HEK293 (cell line): ENCODE data around the gene MGME1.

Experiments
- CTCF ChIA-PET: fragments of 350-600 bp; formaldehyde crosslinking; extraction: SDS; loops from one replicate; lab custom pipeline; 2021; ENCODE audit warnings: antibody characterized with exemption; lab: Yijun Ruan, JAX
- POLR2A ChIA-PET: fragments of 300-600 bp; formaldehyde crosslinking; extraction: SDS; loops from one replicate; lab custom pipeline; 2020; ENCODE audit warnings: antibody characterized with exemption, inconsistent platforms; lab: Yijun Ruan, JAX
- H3K27ac ChIP-seq: fragments of 200-500 bp; sonication (Bioruptor generic); 2 replicates; pipeline ENCODE4 v1.5.1; 2014; ENCODE audit warnings: low read depth, low read length, control low read depth, inconsistent platforms; ENCODE audit errors: extremely low read depth
- H3K36me3 ChIP-seq, 2 experiments: fragments of 200-500 bp in 1 of 2; sonication (Bioruptor generic) in 1 of 2; 1 replicate in 1 of 2; 2 replicates in 1 of 2; pipeline ENCODE4 v1.5.1; 2014 to 2017; ENCODE audit warnings: inconsistent platforms in 2 of 2, low read length in 2 of 2; ENCODE audit not compliant: control insufficient read depth in 2 of 2, insufficient read depth in 1 of 2
- H3K4me1 ChIP-seq: fragments of 200-500 bp; sonication (Bioruptor generic); 2 replicates; pipeline ENCODE4 v1.5.1; 2014; ENCODE audit warnings: mild to moderate bottlenecking, low read length, inconsistent platforms; ENCODE audit not compliant: control insufficient read depth, insufficient read depth
- H3K4me3 ChIP-seq: 2 replicates; pipeline ENCODE4 v1.5.1; 2011; ENCODE audit warnings: low read depth, mild to moderate bottlenecking, control low read depth, low read length, moderate library complexity
- H3K9me3 ChIP-seq: fragments of 200-500 bp; sonication (Bioruptor generic); 2 replicates; pipeline ENCODE4 v1.5.1; 2014; ENCODE audit warnings: low read depth, low read length, inconsistent platforms; ENCODE audit not compliant: control insufficient read depth, insufficient read depth
- EGR2 ChIP-seq: fragments of 450-650 bp; formaldehyde crosslinking; IDR thresholded peaks from 2 replicates; pipeline ENCODE4 v1.5.1; 2016; ENCODE audit warnings: low read depth, missing biosample characterization, missing genetic modification characterization
- HIC1 ChIP-seq: fragments of 450-650 bp; formaldehyde crosslinking; IDR thresholded peaks from 2 replicates; pipeline ENCODE4 v1.5.1; 2016; ENCODE audit warnings: missing biosample characterization, missing genetic modification characterization
- IKZF3 ChIP-seq: fragments of 450-650 bp; IDR thresholded peaks from 2 replicates; pipeline ENCODE4 v1.5.0; 2018; ENCODE audit warnings: missing biosample characterization, mild to moderate bottlenecking, missing genetic modification characterization, moderate library complexity
- KLF10 ChIP-seq: fragments of 450-650 bp; IDR thresholded peaks from 2 replicates; pipeline ENCODE4 v1.5.1; 2018; ENCODE audit warnings: missing biosample characterization, mild to moderate bottlenecking, missing genetic modification characterization
- PRDM4 ChIP-seq: fragments of 450-650 bp; formaldehyde crosslinking; IDR thresholded peaks from 2 replicates; pipeline ENCODE4 v1.5.1; 2017; ENCODE audit warnings: missing biosample characterization, missing genetic modification characterization
- RBAK ChIP-seq: fragments of 450-650 bp; formaldehyde crosslinking; IDR thresholded peaks from 2 replicates; pipeline ENCODE4 v1.5.1; 2016; ENCODE audit warnings: missing biosample characterization, missing genetic modification characterization
- SCRT1 ChIP-seq: fragments of 450-650 bp; formaldehyde crosslinking; IDR thresholded peaks from 2 replicates; pipeline ENCODE4 v1.5.1; 2016; ENCODE audit warnings: missing biosample characterization, missing genetic modification characterization, borderline replicate concordance
- SCRT2 ChIP-seq: fragments of 450-650 bp; formaldehyde crosslinking; IDR thresholded peaks from 2 replicates; pipeline ENCODE4 v1.5.1; 2016; ENCODE audit warnings: missing biosample characterization, missing genetic modification characterization
- ZBTB20 ChIP-seq: fragments of 450-650 bp; formaldehyde crosslinking; IDR thresholded peaks from 2 replicates; pipeline ENCODE4 v1.5.1; 2016; ENCODE audit warnings: missing biosample characterization, missing genetic modification characterization
- ZBTB49 ChIP-seq: fragments of 450-650 bp; formaldehyde crosslinking; IDR thresholded peaks from 2 replicates; pipeline ENCODE4 v1.5.1; 2016; ENCODE audit warnings: missing biosample characterization, missing genetic modification characterization, low read depth
- ZFHX2 ChIP-seq: fragments of 450-650 bp; formaldehyde crosslinking; conservative IDR thresholded peaks from 2 replicates; pipeline ENCODE4 v1.5.1; 2016; ENCODE audit warnings: missing biosample characterization, missing genetic modification characterization
- ZFP69B ChIP-seq: fragments of 450-650 bp; formaldehyde crosslinking; IDR thresholded peaks from 2 replicates; pipeline ENCODE4 v1.5.1; 2016; ENCODE audit warnings: missing biosample characterization, missing genetic modification characterization
- ZNF16 ChIP-seq: fragments of 450-650 bp; formaldehyde crosslinking; IDR thresholded peaks from 2 replicates; pipeline ENCODE4 v1.5.1; 2016; ENCODE audit warnings: low read depth, missing biosample characterization, missing genetic modification characterization
- ZNF335 ChIP-seq: fragments of 450-650 bp; formaldehyde crosslinking; conservative IDR thresholded peaks from 2 replicates; pipeline ENCODE4 v1.5.1; 2016; ENCODE audit warnings: missing biosample characterization, missing genetic modification characterization
- ZNF37A ChIP-seq: fragments of 450-650 bp; IDR thresholded peaks from 2 replicates; pipeline ENCODE4 v1.5.1; 2018; ENCODE audit warnings: missing biosample characterization, missing genetic modification characterization
- ZNF391 ChIP-seq: fragments of 450-650 bp; formaldehyde crosslinking; IDR thresholded peaks from 2 replicates; pipeline ENCODE4 v1.5.1; 2016; ENCODE audit warnings: low read depth, missing biosample characterization, missing genetic modification characterization, borderline replicate concordance
- ZNF423 ChIP-seq: fragments of 450-650 bp; formaldehyde crosslinking; IDR thresholded peaks from 2 replicates; pipeline ENCODE4 v1.5.1; 2016; ENCODE audit warnings: missing biosample characterization, missing genetic modification characterization
- ZNF510 ChIP-seq: fragments of 450-650 bp; formaldehyde crosslinking; IDR thresholded peaks from 2 replicates; pipeline ENCODE4 v1.5.1; 2018; ENCODE audit warnings: mild to moderate bottlenecking, missing genetic modification characterization, missing biosample characterization; ENCODE audit not compliant: insufficient replicate concordance
- ZNF571 ChIP-seq: fragments of 450-650 bp; formaldehyde crosslinking; IDR thresholded peaks from 2 replicates; pipeline ENCODE4 v1.5.0; 2017; ENCODE audit warnings: missing biosample characterization, missing genetic modification characterization
- ZNF639 ChIP-seq: fragments of 450-650 bp; formaldehyde crosslinking; IDR thresholded peaks from 2 replicates; pipeline ENCODE4 v1.5.1; 2016; ENCODE audit warnings: missing biosample characterization, missing genetic modification characterization
- ZNF645 ChIP-seq: fragments of 450-650 bp; formaldehyde crosslinking; IDR thresholded peaks from 2 replicates; pipeline ENCODE4; 2016; ENCODE audit warnings: missing biosample characterization, missing genetic modification characterization
- ZNF664 ChIP-seq: fragments of 450-650 bp; formaldehyde crosslinking; IDR thresholded peaks from 2 replicates; pipeline ENCODE4 v1.5.1; 2016; ENCODE audit warnings: missing biosample characterization, missing genetic modification characterization
- ZNF670 ChIP-seq: fragments of 450-650 bp; formaldehyde crosslinking; IDR thresholded peaks from 2 replicates; pipeline ENCODE4 v1.5.1; 2016; ENCODE audit warnings: missing biosample characterization, missing genetic modification characterization, low read depth
- ZNF792 ChIP-seq: fragments of 450-650 bp; formaldehyde crosslinking; IDR thresholded peaks from 2 replicates; pipeline ENCODE4 v1.5.1; 2016; ENCODE audit warnings: missing biosample characterization, missing genetic modification characterization
- ZXDB ChIP-seq: fragments of 450-650 bp; formaldehyde crosslinking; IDR thresholded peaks from 2 replicates; pipeline ENCODE4 v1.5.1; 2016; ENCODE audit warnings: missing biosample characterization, missing genetic modification characterization

Gene MGME1

GRCh38 chr20:17939622-17940223, 29.1 kb upstream of the MGME1 start:
- no peak overlapping the region for H3K4me3 ChIP-seq
- H3K27ac ChIP-seq = peak overlapping the region; percentile 19; the same call in 1 of the 2 replicates
- H3K9me3 ChIP-seq = no peaks in the 10 kb centered on the region
- TF ChIP-seq ZNF792 (no peak), ZNF645 (tag by site-specific recombination) (no peak), ZNF664 (no peak), ZNF423 (tag by site-specific recombination) (no peak), ZNF37A (no peak), ZFP69B (no peak), KLF10 (tag by site-specific recombination) (no peak), SCRT2 (tag by site-specific recombination) (peak; percentile 60), IKZF3 (0 out of 2 replicates have a peak, but pooled peaks have one; percentile 19), ZNF571 (tag by site-specific recombination) (no peak), ZNF335 (tag by site-specific recombination) (no peak), ZNF670 (tag by site-specific recombination) (no peak), ZXDB (tag by site-specific recombination) (no peak), RBAK (no peak), PRDM4 (tag by site-specific recombination) (peak; percentile 48; the same call in 1 of the 2 replicates), SCRT1 (tag by site-specific recombination) (peak; percentile 59; the same call in 1 of the 2 replicates)
- peaks cover 9 to 45% of the 10 kb centered on the region in 2 experiments for H3K36me3 ChIP-seq
- peaks cover 5% of the 10 kb centered on the region; the same call in 1 of the 2 replicates for H3K4me1 ChIP-seq
- CTCF ChIA-PET = interaction anchor here (0.6 to 2.3 kb wide), 21 partner anchors 10 to 439 kb away, joined by 3 to 11 read pairs (median 4); no protein-coding TSS in a partner anchor
- POLR2A ChIA-PET = interaction anchor here (1.1 to 2.4 kb wide), 3 partner anchors 27 to 257 kb away, joined by 3 to 10 read pairs (median 9); partner anchors contain the start of gene RRBP1

- peaks cover 9 to 52% of the 10 kb centered on the region in 2 experiments for H3K36me3 ChIP-seq
- POLR2A ChIA-PET = no interaction called here
- TF ChIP-seq ZNF391 (tag by site-specific recombination) = no peak
- no peak for TF ChIP-seq ZNF16 (tag by site-specific recombination)
- peak; percentile 72 for TF ChIP-seq ZBTB20 (tag by site-specific recombination)
- TF ChIP-seq ZBTB49 (tag by site-specific recombination) = no peak
- no peak for TF ChIP-seq HIC1
- TF ChIP-seq ZFHX2 = peak; percentile 65
- TF ChIP-seq EGR2 (tag by site-specific recombination) = peak; percentile 47; the same call in 1 of the 2 replicates
- TF ChIP-seq ZNF510 (tag by site-specific recombination) = no peak
- TF ChIP-seq ZNF639 (tag by site-specific recombination) = no peak
Observed at GRCh38 chr20:17940224-17940971, 28.4 kb upstream of the MGME1 start.

More at GRCh38 chr20:17940224-17940971, 28.4 kb upstream of the MGME1 start:
- no peak overlapping the region; the same call in 1 of the 2 replicates for H3K27ac ChIP-seq
- CTCF ChIA-PET = interaction anchor here (1.3 kb wide), 2 partner anchors 369 to 436 kb away, joined by 3 to 4 read pairs; no protein-coding TSS in a partner anchor
- no peaks in the 10 kb centered on the region for H3K9me3 ChIP-seq
- no peak overlapping the region for H3K4me3 ChIP-seq
- peaks cover 5% of the 10 kb centered on the region; the same call in 1 of the 2 replicates for H3K4me1 ChIP-seq
